Measurements from ENCODE around the gene PRLR.
"Not testable (repeated sequence)": the region's sequence is repeated elsewhere in the genome, so short reads cannot be mapped to it uniquely, and the experiment has no call there.

Gene PRLR

GRCh38 chr5:35230038-35230611 is at the start of gene PRLR:
PRLR (minus strand) TSS chr5:35230487; CDS start chr5:35089620, 140,867 bp downstream.
- DNase-seq = no peak

- no peak for DNase-seq
These were observed 44.7 kb upstream of the PRLR start for GRCh38 chr5:35274839-35275509.

GRCh38 chr5:35269006-35269405 is 38.7 kb upstream of the PRLR start:
- DNase-seq = no peak

GRCh38 chr5:35266276-35266675 is 36.0 kb upstream of the PRLR start:
- no peak for DNase-seq

- DNase-seq = no peak
These were observed 34.2 kb upstream of the PRLR start for GRCh38 chr5:35264509-35264908.

- no peak for DNase-seq
These were observed 33.1 kb upstream of the PRLR start for GRCh38 chr5:35263266-35263877.

- no peak for DNase-seq
These were observed 23.3 kb upstream of the PRLR start for GRCh38 chr5:35253582-35253981.

GRCh38 chr5:35252963-35253362 is 22.7 kb upstream of the PRLR start:
- DNase-seq = no peak

- DNase-seq = no peak
These were observed 18.8 kb upstream of the PRLR start for GRCh38 chr5:35248843-35249780.

- DNase-seq = no peak
These were observed 17.4 kb upstream of the PRLR start for GRCh38 chr5:35247648-35248034.

GRCh38 chr5:35246900-35247647 is 16.8 kb upstream of the PRLR start:
- DNase-seq = no peak

- DNase-seq = no peak
These were observed 16.1 kb upstream of the PRLR start for GRCh38 chr5:35246411-35246810.

- DNase-seq = not testable (repeated sequence)
These were observed 15.1 kb upstream of the PRLR start for GRCh38 chr5:35245371-35245770.

- no peak for DNase-seq
These were observed 13.9 kb upstream of the PRLR start for GRCh38 chr5:35244171-35244570.

- DNase-seq = no peak
These were observed 12.5 kb upstream of the PRLR start for GRCh38 chr5:35242702-35243258.

GRCh38 chr5:35240892-35241291 is 10.6 kb upstream of the PRLR start:
- DNase-seq = no peak

GRCh38 chr5:35239911-35240610 is 9.8 kb upstream of the PRLR start:
- DNase-seq = no peak

GRCh38 chr5:35239476-35239875 is 9.2 kb upstream of the PRLR start:
- no peak for DNase-seq

GRCh38 chr5:35237580-35238376 is 7.5 kb upstream of the PRLR start:
- no peak for DNase-seq

- DNase-seq = no peak
These were observed 6.5 kb upstream of the PRLR start for GRCh38 chr5:35236770-35237169.

- DNase-seq = no peak
These were observed 3.3 kb upstream of the PRLR start for GRCh38 chr5:35233601-35234000.

Measured in NCI-H510A treated with DMSO at 0.1 percent for 48 hours (cell line).